HG02981 (cell line): Measurements from ENCODE around the gene MED31.
"Not testable (repeated sequence)": the region's sequence is repeated elsewhere in the genome, so short reads cannot be mapped to it uniquely, and the experiment has no call there.

Experiments used
- ATAC-seq: cut with Tn5 transposase; IDR thresholded peaks from one replicate; pipeline ENCODE4 v1.9.1; 2021; ENCODE audit warnings: mild to moderate bottlenecking, moderate library complexity; ENCODE audit not compliant: unreplicated experiment

The MED31 gene

GRCh38 chr17:6656797-6657632, 5.6 kb upstream of the MED31 start:
- ATAC-seq, result not testable (repeated sequence)

GRCh38 chr17:6655732-6656361, 4.4 kb upstream of the MED31 start:
- not testable (repeated sequence) for ATAC-seq

GRCh38 chr17:6654841-6655731, 3.7 kb upstream of the MED31 start:
- no peak for ATAC-seq

GRCh38 chr17:6651919-6652452, 581 bp upstream of the MED31 start:
- ATAC-seq, result peak; percentile 4

GRCh38 chr17:6648181-6648580, 3.2 kb downstream of the MED31 start:
- ATAC-seq, result no peak

- ATAC-seq, result no peak
These were observed 7.8 kb downstream of the MED31 start for GRCh38 chr17:6643451-6644125.

- ATAC-seq, result no peak
These were observed 8.8 kb downstream of the MED31 start for GRCh38 chr17:6642592-6642991.

GRCh38 chr17:6641247-6641863, 10.1 kb downstream of the MED31 start:
- no peak for ATAC-seq

GRCh38 chr17:6640536-6641246, 10.7 kb downstream of the MED31 start, which contains the start of the genes KIAA0753 and TXNDC17:
KIAA0753 (minus strand) TSS chr17:6640711; CDS start chr17:6635103, 5,608 bp downstream.
TXNDC17 (plus strand) TSS chr17:6641060; CDS start chr17:6641083, 23 bp downstream.
- peak; percentile 83 for ATAC-seq

- no peak for ATAC-seq
These were observed 11.5 kb downstream of the MED31 start for GRCh38 chr17:6639586-6640535.

GRCh38 chr17:6639014-6639585, 12.3 kb downstream of the MED31 start:
- no peak for ATAC-seq

GRCh38 chr17:6638046-6638908, 13.1 kb downstream of the MED31 start:
- no peak for ATAC-seq

- ATAC-seq, result no peak
These were observed 14.0 kb downstream of the MED31 start for GRCh38 chr17:6637458-6637840.

GRCh38 chr17:6636616-6637457, 14.6 kb downstream of the MED31 start:
- ATAC-seq, result no peak

GRCh38 chr17:6636105-6636504, 15.3 kb downstream of the MED31 start:
- ATAC-seq, result no peak

GRCh38 chr17:6633263-6633662, 18.1 kb downstream of the MED31 start:
- ATAC-seq, result no peak
